ENCODE data around the gene NPEPL1. TPM values are rescaled to one million over a fixed set of nuclear protein-coding genes. Genes with fewer than 3 reads are reported as not detected.

Gene NPEPL1
- total RNA-seq, 2 experiments from 2014 or later = 37.8 to 41.3 TPM

- DNase-seq (no peak), ATAC-seq (ENCODE audit: low read depth) (no peak)
- Mint-ChIP-seq H3K4me3 (peak overlapping the region; percentile 79), H3K36me3 (peaks cover 10% of the 10 kb centered on the region), H3K27me3 (no peaks in the 10 kb centered on the region), H3K27ac (no peak overlapping the region), H3K9me3 (no peaks in the 10 kb centered on the region), H3K4me1 (peaks cover 13% of the 10 kb centered on the region)
- POLR2A ChIA-PET = interaction anchor here (0.6 to 4.9 kb wide), 4 partner anchors 34 to 469 kb away, joined by 3 to 75 read pairs (median 4); partner anchors contain the start of gene STX16
These were observed 1.9 kb downstream of the NPEPL1 start for GRCh38 chr20:58694241-58695083.

GRCh38 chr20:58695084-58695722, 2.6 kb downstream of the NPEPL1 start:
- Mint-ChIP-seq H3K27me3 (no peaks in the 10 kb centered on the region), H3K36me3 (peaks cover 6% of the 10 kb centered on the region), H3K4me1 (peaks cover 13% of the 10 kb centered on the region), H3K9me3 (no peaks in the 10 kb centered on the region), H3K4me3 (no peak overlapping the region), H3K27ac (no peak overlapping the region)
- ATAC-seq (ENCODE audit: low read depth) (no peak), DNase-seq (no peak)
- POLR2A ChIA-PET = interaction anchor here (4.9 kb wide), 1 partner anchor 44 kb away, joined by 75 read pairs; the partner anchor contains the start of gene STX16

DNA sequence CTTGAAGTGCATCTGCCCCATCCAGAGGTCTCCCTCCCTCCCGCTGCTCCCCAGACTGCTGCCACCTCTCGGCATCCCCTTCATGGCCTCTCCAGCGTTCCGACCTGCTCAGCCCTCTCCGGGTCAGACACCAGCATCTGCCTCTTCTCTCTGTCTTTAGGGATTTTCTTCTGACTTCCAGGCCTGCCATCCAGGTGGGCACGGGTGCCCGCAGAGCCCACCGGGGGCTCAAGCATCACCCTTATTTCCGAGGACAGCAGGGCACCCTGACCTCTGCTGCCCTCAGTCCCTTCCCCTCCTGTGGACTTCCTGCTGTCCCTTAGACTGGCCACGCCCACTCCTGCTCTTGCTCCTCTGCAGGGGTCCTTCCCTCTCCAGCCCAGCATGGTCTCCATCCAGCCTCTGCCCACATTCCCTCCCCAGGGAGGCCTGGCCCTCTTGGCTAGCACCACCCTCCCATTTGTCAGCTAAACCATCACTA, 3.3 kb downstream of the NPEPL1 start:
- Mint-ChIP-seq H3K4me3 (no peak overlapping the region), H3K9me3 (no peaks in the 10 kb centered on the region), H3K4me1 (peaks cover 12% of the 10 kb centered on the region), H3K27ac (no peak overlapping the region), H3K36me3 (peaks cover 6% of the 10 kb centered on the region), H3K27me3 (no peaks in the 10 kb centered on the region)
- ATAC-seq (ENCODE audit: low read depth) (no peak), DNase-seq (no peak)
- POLR2A ChIA-PET = interaction anchor here (1.3 to 4.9 kb wide), 3 partner anchors 44 to 45 kb away, joined by 4 to 75 read pairs (median 4); partner anchors contain the start of gene STX16

- H3K27me3 Mint-ChIP-seq = no peaks in the 10 kb centered on the region
- DNase-seq (no peak), ATAC-seq (ENCODE audit: low read depth) (no peak)
- H3K4me1 Mint-ChIP-seq = peaks cover 11% of the 10 kb centered on the region
- POLR2A ChIA-PET = interaction anchor here (1.3 to 1.9 kb wide), 2 partner anchors 44 to 45 kb away, joined by 4 read pairs; partner anchors contain the start of gene STX16
- H3K4me3 Mint-ChIP-seq = no peak overlapping the region
- H3K9me3 Mint-ChIP-seq = no peaks in the 10 kb centered on the region
- no peak overlapping the region for H3K27ac Mint-ChIP-seq
- H3K36me3 Mint-ChIP-seq = peaks cover 6% of the 10 kb centered on the region
These were observed 3.9 kb downstream of the NPEPL1 start for GRCh38 chr20:58696411-58696961.

GRCh38 chr20:58697201-58697866, 4.7 kb downstream of the NPEPL1 start:
- no peaks in the 10 kb centered on the region for H3K27me3 Mint-ChIP-seq
- no peak overlapping the region for H3K27ac Mint-ChIP-seq
- no peak overlapping the region for H3K4me3 Mint-ChIP-seq
- peaks cover 6% of the 10 kb centered on the region for H3K36me3 Mint-ChIP-seq
- H3K4me1 Mint-ChIP-seq = peaks cover 11% of the 10 kb centered on the region
- H3K9me3 Mint-ChIP-seq = no peaks in the 10 kb centered on the region
- no peak for DNase-seq
- no peak for ATAC-seq (ENCODE audit: low read depth)
- POLR2A ChIA-PET = interaction anchor here (1.3 to 1.9 kb wide), 2 partner anchors 45 to 46 kb away, joined by 4 read pairs; partner anchors contain the start of gene STX16

- DNase-seq = no peak
- peaks cover 11% of the 10 kb centered on the region for H3K4me1 Mint-ChIP-seq
- POLR2A ChIA-PET = interaction anchor here (1.9 kb wide), 1 partner anchor 46 kb away, joined by 4 read pairs; no protein-coding TSS in a partner anchor
- H3K36me3 Mint-ChIP-seq = peaks cover 6% of the 10 kb centered on the region
- ATAC-seq (ENCODE audit: low read depth) = no peak
- no peak overlapping the region for H3K4me3 Mint-ChIP-seq
- no peaks in the 10 kb centered on the region for H3K27me3 Mint-ChIP-seq
- H3K27ac Mint-ChIP-seq = peak overlapping the region; percentile 72
- H3K9me3 Mint-ChIP-seq = no peaks in the 10 kb centered on the region
These were observed 5.5 kb downstream of the NPEPL1 start for GRCh38 chr20:58697867-58698703.

DNA sequence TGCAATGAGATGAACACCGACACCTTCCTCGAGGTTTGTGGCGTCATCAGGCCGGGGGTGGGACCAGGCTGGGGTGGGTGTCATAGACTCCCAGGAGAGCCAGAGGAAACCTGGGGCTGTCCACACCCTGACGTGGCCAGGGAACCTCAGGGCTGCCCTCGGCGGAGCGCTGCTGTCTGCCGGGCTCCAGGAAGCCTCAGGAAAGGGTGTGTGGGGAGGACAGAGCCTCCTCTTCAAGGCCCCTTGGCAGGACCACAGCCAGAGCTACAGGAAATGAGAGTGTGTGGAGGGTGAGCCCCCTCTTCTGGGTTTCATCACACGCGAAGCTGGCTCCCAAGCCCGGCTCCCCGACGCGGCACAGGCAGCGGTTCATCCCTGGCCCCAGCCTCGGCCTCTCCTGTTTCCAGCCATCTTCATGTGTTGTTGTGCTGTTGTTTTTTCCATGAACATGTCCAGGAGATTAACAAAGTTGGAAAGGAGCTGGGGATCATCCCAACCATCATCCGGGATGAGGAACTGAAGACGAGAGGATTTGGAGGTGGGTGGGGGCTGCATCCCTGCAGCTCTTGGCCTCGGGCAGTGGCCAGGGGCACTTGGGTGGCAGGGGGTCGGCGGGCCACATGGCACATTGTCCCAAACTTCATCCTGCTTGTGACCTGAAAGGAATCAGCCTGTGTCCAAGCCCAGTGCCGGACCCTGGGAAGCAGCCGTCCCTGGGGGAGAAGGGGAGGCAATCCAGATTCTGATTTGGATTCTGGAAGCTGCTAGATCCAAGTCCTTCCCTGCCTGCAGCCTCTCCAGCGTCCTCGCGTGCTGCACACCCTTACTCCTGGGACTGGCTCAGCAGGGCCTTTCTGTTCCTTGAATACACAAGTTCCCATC, 6.4 kb downstream of the NPEPL1 start:
- POLR2A ChIA-PET = no interaction called here
- DNase-seq (no peak), ATAC-seq (ENCODE audit: low read depth) (no peak)
- Mint-ChIP-seq H3K9me3 (no peaks in the 10 kb centered on the region), H3K27me3 (no peaks in the 10 kb centered on the region), H3K27ac (no peak overlapping the region), H3K4me1 (peaks cover 7% of the 10 kb centered on the region), H3K36me3 (peaks cover 8% of the 10 kb centered on the region), H3K4me3 (no peak overlapping the region)

DNA sequence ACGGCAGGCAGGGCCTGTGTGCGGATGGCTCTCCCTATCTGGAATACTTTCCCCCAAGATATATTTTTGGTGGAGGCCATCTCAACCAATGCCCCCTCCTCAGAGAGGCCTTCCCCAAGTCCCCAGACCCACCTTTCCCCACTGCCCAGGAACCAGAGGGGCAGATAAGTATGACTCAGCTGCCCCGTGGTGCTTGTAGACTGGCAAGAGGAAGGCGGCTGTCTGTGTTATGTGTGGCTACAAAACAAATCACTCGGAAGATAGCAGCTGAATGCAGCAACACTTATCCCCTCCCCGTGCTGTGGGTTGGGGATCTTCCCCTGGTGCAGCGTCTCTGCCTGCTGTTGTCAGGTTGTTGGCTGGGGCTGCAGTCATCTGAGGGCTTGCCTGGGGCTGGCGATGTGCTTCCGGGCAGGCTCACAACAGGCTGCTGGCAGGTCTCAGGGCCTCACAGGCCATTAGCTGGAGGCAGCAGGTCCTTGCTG, 7.1 kb downstream of the NPEPL1 start:
- Mint-ChIP-seq H3K4me3 (no peak overlapping the region), H3K36me3 (peaks cover 13% of the 10 kb centered on the region), H3K27ac (no peak overlapping the region), H3K4me1 (peaks cover 7% of the 10 kb centered on the region), H3K9me3 (no peaks in the 10 kb centered on the region), H3K27me3 (no peaks in the 10 kb centered on the region)
- POLR2A ChIA-PET = no interaction called here
- ATAC-seq (ENCODE audit: low read depth) = no peak
- no peak for DNase-seq

- Mint-ChIP-seq H3K4me1 (peaks cover 7% of the 10 kb centered on the region), H3K27ac (no peak overlapping the region), H3K36me3 (peaks cover 14% of the 10 kb centered on the region), H3K9me3 (no peaks in the 10 kb centered on the region), H3K4me3 (no peak overlapping the region), H3K27me3 (no peaks in the 10 kb centered on the region)
- ATAC-seq (ENCODE audit: low read depth) = no peak
- POLR2A ChIA-PET = no interaction called here
- no peak for DNase-seq
These were observed 7.7 kb downstream of the NPEPL1 start for GRCh38 chr20:58700121-58700821.

- POLR2A ChIA-PET = no interaction called here
These were observed 8.2 kb downstream of the NPEPL1 start for GRCh38 chr20:58700823-58701222.

More at GRCh38 chr20:58700823-58701222, 8.2 kb downstream of the NPEPL1 start:
- H3K36me3 Mint-ChIP-seq = peaks cover 14% of the 10 kb centered on the region
- peaks cover 7% of the 10 kb centered on the region for H3K4me1 Mint-ChIP-seq
- H3K9me3 Mint-ChIP-seq = no peaks in the 10 kb centered on the region
- ATAC-seq (ENCODE audit: low read depth) = no peak
- H3K27me3 Mint-ChIP-seq = no peaks in the 10 kb centered on the region
- no peak overlapping the region for H3K4me3 Mint-ChIP-seq
- no peak overlapping the region for H3K27ac Mint-ChIP-seq
- no peak for DNase-seq
